ENCODE results near the gene FLT3LG.
"Not testable (repeated sequence)": the region's sequence is repeated elsewhere in the genome, so short reads cannot be mapped to it uniquely, and the experiment has no call there.

The FLT3LG gene

DNA sequence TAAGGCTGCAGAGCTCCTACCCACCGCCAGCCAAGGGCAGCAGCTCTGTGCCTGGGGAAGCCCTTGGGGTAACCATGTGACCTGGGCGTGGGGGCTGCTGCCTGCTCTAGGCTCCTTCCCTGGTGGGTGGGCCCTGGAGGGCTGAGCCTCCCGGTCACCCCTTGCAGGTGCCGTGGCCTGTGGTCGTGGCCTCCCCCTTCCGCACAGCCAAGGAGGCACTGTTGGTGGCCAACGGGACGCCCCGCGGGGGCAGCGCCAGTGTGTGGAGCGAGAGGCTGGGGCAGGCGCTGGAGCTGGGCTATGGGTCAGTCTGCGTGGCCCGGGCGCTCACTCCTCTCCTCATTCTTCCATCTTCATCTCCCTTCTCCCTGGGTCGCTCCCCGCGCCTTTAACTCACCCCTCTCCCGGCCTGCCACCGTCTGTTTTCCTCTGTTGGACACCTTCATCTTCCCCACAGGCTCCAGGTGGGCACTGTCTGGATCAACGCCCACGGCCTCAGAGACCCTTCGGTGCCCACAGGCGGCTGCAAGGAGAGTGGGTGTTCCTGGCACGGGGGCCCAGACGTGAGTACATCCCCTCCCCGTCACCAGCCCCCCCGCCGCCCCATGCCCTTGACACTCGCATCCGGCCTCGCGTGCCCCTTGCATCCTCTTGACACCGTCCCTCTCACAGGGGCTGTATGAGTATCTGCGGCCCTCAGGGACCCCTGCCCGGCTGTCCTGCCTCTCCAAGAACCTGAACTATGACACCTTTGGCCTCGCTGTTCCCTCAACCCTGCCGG is 9.9 kb upstream of the FLT3LG start:
- DNase-seq = no peak

DNA sequence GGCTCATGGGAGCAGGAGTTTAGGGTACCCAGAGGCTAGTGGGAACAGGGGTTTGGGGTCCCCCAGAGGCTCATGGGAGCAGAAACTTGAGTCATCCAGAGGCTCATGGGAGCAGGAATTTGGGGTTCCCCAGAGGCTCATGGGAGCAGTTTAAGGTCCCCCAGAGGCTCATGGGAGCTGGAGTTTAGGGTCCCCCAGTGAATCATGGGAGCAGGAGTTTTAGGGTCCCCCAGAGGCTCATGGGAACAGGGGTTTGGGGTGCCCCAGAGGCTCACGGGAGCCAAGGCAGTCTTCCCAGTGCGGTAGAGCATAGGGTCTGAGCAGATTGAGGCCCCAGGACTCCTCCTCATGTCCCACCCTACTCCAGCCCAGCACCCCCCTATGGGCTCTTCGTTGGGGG is 8.6 kb upstream of the FLT3LG start:
- DNase-seq = no peak

DNA sequence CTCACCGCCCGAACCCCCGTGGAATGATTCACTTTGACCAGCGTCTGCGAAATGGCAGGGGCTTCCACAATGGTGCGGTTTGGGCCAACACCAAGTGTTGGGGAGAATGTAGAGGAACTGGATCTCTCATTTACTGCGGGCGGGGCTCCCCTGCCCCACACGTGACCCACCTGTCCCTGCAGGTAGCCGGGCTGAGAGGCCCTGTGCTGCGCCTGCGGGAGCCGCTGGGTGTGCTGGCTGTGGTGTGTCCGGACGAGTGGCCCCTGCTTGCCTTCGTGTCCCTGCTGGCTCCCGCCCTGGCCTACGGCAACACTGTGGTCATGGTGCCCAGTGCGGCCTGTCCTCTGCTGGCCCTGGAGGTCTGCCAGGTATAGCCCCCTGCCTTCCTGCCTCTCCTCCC is 5.8 kb upstream of the FLT3LG start:
- no peak for DNase-seq

DNA sequence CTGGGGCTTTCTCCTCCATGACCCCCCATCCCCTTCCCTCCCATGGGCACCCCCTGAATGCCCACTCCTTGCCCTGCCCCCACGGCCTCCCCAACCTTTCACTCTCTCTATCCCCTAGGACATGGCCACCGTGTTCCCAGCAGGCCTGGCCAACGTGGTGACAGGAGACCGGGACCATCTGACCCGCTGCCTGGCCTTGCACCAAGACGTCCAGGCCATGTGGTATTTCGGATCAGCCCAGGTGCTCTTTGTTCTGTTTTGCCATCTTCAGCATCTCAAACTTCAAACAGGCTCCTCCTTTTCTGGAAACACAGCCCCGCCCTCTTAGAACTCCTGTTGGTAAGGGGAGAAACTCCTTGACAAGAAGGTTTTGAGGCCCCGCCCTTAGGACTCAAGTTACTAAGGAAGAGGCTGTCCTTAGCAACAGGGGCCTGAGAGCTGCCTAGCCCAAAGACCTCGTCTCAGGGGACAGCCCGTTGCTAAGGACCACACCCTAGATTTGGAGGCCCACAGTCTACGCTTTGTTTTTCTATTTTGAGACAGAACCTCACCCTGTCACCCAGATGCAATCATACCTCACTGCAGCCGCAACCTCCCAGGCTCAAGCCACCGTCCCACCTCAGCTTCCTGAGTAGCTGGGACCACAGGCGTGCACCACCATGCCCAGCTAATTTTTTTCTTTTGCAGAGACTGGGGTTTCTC is 5.1 kb upstream of the FLT3LG start:
- DNase-seq = no peak

- no peak for DNase-seq
Measured at GRCh38 chr19:49469828-49470614, 4.0 kb upstream of the FLT3LG start.

DNA sequence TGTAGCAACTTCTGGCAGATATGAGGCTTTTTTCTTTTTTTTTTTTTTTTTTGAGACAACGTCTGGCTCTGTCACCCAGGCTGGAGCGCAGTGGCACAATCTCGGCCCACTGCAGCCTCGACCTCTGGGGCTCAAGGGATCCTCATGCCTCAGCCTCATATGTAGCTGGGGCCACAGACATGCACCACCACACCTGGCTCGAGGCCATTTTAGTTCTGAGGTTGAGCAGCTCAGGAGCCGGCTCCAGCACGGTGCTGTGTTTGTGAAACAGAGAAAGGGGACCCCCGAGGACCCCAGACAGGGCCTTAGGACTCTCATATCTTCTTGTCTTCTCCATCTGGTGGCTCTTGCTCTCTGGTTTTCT is 3.4 kb upstream of the FLT3LG start:
- DNase-seq = no peak

- DNase-seq = no peak
Measured at GRCh38 chr19:49472936-49473335, 1.1 kb upstream of the FLT3LG start.

DNA sequence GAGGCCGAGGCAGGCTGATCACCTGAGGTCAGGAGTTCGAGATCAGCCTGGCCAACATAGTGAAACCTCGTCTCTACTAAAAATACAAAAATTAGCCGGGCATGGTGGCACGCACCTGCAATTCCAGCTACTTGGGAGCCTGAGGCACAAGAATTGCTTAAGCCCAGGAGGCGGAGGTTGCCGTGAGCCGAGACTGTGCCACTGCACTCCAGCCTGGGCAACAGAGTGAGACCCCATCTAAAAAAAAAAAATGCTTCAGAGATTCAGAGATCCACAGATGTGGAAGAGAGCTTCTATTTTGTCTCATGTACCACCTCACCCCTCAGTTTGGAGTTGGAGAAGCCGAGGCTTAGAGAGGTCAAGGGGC is 531 bp upstream of the FLT3LG start:
- DNase-seq = not testable (repeated sequence)

- DNase-seq = no peak
Measured at GRCh38 chr19:49474542-49474924, 518 bp downstream of the FLT3LG start.

- DNase-seq = no peak
Measured at GRCh38 chr19:49475191-49475917, 1.3 kb downstream of the FLT3LG start.

DNA sequence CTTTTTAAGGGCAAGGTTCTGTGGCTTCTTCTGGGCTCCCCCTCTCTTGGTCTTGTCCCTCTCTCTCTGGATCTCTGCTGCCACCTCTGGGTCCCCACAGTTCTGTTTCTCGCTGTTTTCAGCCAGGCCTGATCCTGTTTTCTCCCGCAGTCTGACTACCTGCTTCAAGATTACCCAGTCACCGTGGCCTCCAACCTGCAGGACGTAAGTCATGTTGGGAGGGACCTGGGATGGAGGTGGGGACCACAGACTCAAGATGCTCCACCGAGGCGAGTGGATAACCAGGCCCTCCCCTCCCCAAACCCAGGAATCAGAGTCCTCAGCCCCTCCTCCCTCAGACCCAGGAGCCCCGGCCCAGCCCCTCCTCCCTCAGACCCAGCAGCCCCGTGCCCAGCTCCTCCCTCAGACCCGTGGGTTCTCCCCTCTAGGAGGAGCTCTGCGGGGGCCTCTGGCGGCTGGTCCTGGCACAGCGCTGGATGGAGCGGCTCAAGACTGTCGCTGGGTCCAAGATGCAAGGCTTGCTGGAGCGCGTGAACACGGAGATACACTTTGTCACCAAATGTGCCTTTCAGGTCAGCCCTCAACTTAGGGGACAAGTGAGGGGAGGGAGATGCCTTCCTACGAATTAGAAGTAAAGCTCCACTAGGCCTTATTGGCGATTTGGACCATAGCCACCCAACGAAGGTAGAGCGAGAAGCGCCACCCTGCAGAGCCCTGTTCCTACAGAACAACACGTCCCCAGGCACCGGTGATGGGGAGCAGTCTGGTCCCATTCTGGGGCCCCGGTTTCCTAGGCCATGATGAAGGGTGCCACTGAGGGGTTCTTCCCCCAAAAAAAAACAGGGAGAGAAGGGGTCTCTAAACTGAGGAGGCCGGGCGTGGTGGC is 2.2 kb downstream of the FLT3LG start:
- DNase-seq = peak; percentile 24

- DNase-seq = no peak
Measured at GRCh38 chr19:49479975-49480628, 6.1 kb downstream of the FLT3LG start.

- DNase-seq = no peak
Measured at GRCh38 chr19:49481020-49481683, 7.1 kb downstream of the FLT3LG start.

GRCh38 chr19:49486232-49486631 is 12.2 kb downstream of the FLT3LG start:
- no peak for DNase-seq

DNA sequence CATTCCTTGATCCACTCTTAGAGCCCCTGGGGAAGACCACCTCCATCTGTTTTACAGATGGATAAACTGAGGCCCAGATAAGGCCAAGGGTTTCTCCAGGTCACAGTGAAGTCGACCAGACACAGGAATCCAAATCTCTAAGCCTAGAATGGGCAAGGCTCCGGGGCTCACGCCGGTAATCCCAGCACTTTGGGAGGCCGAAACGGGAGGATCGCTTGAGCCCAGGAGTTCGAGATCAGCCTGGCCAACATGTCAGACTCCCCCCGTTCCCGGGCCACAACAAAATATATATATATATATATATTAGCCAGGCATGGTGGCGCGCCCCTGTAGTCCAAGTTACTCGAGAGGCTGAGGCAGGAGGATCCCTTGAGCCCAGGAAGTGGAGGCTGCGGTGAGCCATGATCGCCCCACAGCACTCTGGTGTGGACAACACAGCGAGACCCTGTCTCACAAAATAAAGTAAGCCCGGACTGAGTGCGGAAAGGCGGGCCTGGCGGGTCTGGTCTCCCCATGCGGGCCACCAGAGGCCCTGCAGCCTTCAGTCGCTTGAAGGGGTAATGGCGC is 12.8 kb downstream of the FLT3LG start:
- no peak for DNase-seq

DNA sequence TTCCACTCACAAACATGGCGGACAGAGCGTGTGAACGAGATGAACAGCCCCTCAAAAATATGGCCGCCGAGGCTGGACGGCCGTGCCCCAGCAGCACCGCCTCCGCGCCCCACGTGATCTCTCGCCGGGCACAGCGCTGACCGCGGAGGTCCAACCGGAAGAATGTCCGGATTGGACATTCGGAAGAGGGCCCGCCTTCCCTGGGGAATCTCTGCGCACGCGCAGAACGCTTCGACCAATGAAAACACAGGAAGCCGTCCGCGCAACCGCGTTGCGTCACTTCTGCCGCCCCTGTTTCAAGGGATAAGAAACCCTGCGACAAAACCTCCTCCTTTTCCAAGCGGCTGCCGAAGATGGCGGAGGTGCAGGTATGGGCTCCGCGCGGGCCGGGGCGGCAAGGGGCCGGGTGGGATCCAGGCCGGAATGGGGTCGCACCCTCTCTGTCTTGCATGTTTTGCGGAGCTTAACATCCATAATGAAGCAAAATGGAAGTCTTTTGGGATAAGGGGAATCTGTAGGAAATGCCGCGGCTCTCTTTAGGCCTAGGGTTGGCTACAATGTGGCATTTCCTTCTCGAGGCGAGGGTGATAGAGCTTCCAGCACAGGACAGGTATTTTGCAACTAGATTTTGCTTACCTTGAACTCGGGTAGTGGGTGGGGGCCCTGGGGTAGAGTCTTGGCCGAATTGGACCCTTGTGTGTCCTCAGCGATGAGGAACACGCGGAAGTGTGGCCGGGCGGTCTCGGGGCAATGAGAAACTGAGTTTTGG is 13.4 kb downstream of the FLT3LG start, which contains the start of gene RPL13A:
Gene RPL13A, plus strand, starts transcription at position 332 of the 769 bp plus-strand sequence. Its CDS starts 22 bp downstream, at position 354.
- peak; percentile 98 for DNase-seq

GRCh38 chr19:49488046-49488862 is 14.2 kb downstream of the FLT3LG start:
- no peak for DNase-seq

DNA sequence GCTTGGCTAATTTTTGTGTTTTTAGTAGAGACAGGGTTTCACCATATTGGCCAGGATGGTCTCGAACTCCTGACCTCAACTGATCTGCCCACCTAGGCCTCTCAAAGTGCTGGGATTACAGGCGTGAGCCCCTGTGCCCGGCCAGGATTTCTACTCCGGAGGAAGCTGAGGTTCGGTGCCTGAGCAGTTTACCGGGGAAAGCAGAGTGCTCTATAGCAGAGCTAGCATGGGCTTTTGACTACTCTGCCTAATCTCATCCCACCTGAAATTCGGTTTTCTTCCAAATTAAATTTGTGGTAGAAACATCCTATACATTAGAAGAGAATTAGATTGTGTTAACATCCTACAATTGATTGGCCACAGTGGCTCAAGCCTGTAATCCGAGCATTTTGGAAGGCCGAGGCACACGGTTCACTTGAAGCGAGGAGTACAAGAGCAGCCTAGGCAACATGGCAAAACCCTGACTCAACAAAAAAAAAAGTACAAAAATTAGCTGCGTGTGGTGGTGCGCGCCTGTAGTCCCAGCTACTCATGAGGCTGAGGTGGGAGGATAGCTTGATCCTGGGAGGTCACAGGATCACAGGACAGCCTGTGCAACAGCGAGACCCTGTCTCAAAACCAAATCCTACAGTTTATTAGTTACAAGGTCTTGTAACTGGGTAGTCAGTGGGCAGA is 15.0 kb downstream of the FLT3LG start:
- no peak for DNase-seq
